Thoracic aorta (tissue), 2 donors: Measurements from ENCODE around the gene PROKR2. TPM values are rescaled to one million over a fixed set of nuclear protein-coding genes. Genes with fewer than 3 reads are reported as not detected.

Source experiments
- ATAC-seq: fragments of 150-250 bp; one replicate; pipeline ENCODE4 v1.8.0; 2017; ENCODE audit warnings: low read depth; ENCODE audit not compliant: insufficient number of reproducible peaks, low FRiP score
- DNase-seq: peaks from one replicate; pipeline ENCODE4 v3.0.0-alpha.2; 2020; ENCODE audit warnings: low spot score
- H3K27ac ChIP-seq, 2 donors: fragments of 200-600 bp; sonication (generic); 1 replicate in 1 of 2; 2 replicates in 1 of 2; pipeline ENCODE4 v1.5.1; 2016; ENCODE audit warnings: mild to moderate bottlenecking in 2 of 2, moderate library complexity in 2 of 2
- H3K27me3 ChIP-seq: fragments of 200-600 bp; sonication (generic); replicated peaks from 2 replicates; pipeline ENCODE4 v1.6.0; 2016; ENCODE audit warnings: mild to moderate bottlenecking; ENCODE audit not compliant: insufficient read depth
- H3K36me3 ChIP-seq: fragments of 200-600 bp; sonication (generic); one replicate; pipeline ENCODE4 v1.5.1; 2016
- H3K4me1 ChIP-seq, 2 donors: fragments of 200-600 bp; sonication (generic); 1 replicate in 1 of 2; 2 replicates in 1 of 2; pipeline versions ENCODE4 v1.5.1 to v1.6.0; 2016; ENCODE audit warnings: low read depth in 2 of 2, mild to moderate bottlenecking in 1 of 2; ENCODE audit not compliant: control insufficient read depth in 1 of 2
- H3K4me3 ChIP-seq: fragments of 200-600 bp; sonication (generic); 2 replicates; pipeline ENCODE4 v1.5.1; 2016; ENCODE audit warnings: mild to moderate bottlenecking
- H3K9me3 ChIP-seq: fragments of 200-600 bp; sonication (generic); 2 replicates; pipeline ENCODE4 v1.5.1; 2016
- total RNA-seq, 2 donors: library from RNA; depleted of rRNA; stranded (reverse); fragments of >200 nt; gene quantifications; one replicate each; pipeline versions ENCODE4 v1.1.0 to v1.2.3, GENCODE V29; 2016
- TF ChIP-seq, protein P1 (sequence below): fragments of 200-600 bp; sonication (generic); IDR thresholded peaks from one replicate; pipeline ENCODE4 v1.5.1; 2019; ENCODE audit warnings: antibody characterized with exemption

The PROKR2 gene
- total RNA-seq, 2 donors from 2014 or later, result not detected

- no peak for ATAC-seq
- no peaks in the 10 kb centered on the region for H3K27me3 ChIP-seq
Observed at GRCh38 chr20:5313916-5314315, 2.8 kb downstream of the PROKR2 start.

DNA sequence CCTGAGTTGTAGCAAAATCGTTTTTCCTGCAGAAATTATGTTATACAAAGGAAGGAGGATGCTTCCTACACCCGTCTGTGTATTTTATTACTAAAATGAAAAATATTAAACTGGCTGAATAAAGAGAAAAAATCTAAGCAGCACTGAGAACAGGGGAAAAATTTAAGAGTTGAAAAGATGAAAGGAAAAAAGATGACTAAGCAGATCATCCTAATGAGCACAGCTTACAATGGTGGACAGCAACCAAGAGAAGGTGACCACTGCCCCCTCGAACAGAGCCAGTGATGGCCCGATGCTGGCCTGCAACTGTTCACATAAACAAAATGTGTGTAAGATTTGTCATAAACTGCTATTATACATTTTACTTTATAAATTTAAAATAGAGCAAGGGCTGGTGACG lies 4.2 kb downstream of the PROKR2 start:
- Histone ChIP-seq H3K27ac (no peak overlapping the region), H3K27me3 (no peaks in the 10 kb centered on the region), H3K36me3 (no peaks in the 10 kb centered on the region), H3K9me3 (peaks cover 3% of the 10 kb centered on the region), H3K4me3 (no peak overlapping the region), H3K4me1 (no peaks in the 10 kb centered on the region)
- DNase-seq (no peak), ATAC-seq (no peak)
- TF ChIP-seq, protein P1, sequence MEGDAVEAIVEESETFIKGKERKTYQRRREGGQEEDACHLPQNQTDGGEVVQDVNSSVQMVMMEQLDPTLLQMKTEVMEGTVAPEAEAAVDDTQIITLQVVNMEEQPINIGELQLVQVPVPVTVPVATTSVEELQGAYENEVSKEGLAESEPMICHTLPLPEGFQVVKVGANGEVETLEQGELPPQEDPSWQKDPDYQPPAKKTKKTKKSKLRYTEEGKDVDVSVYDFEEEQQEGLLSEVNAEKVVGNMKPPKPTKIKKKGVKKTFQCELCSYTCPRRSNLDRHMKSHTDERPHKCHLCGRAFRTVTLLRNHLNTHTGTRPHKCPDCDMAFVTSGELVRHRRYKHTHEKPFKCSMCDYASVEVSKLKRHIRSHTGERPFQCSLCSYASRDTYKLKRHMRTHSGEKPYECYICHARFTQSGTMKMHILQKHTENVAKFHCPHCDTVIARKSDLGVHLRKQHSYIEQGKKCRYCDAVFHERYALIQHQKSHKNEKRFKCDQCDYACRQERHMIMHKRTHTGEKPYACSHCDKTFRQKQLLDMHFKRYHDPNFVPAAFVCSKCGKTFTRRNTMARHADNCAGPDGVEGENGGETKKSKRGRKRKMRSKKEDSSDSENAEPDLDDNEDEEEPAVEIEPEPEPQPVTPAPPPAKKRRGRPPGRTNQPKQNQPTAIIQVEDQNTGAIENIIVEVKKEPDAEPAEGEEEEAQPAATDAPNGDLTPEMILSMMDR, result no peak

More at GRCh38 chr20:5313916-5314315, 2.8 kb downstream of the PROKR2 start:
- TF ChIP-seq, protein P1, result no peak
- Histone ChIP-seq H3K4me3 (no peak overlapping the region), H3K36me3 (no peaks in the 10 kb centered on the region), H3K4me1 (no peaks in the 10 kb centered on the region), H3K9me3 (peaks cover under 1% of the 10 kb centered on the region), H3K27ac (no peak overlapping the region)
- no peak for DNase-seq

GRCh38 chr20:5309971-5310370 lies 6.8 kb downstream of the PROKR2 start:
- Histone ChIP-seq H3K27ac (no peak overlapping the region), H3K4me1 (no peaks in the 10 kb centered on the region), H3K9me3 (peaks cover 3% of the 10 kb centered on the region), H3K4me3 (no peak overlapping the region), H3K36me3 (no peaks in the 10 kb centered on the region), H3K27me3 (no peaks in the 10 kb centered on the region)
- TF ChIP-seq, protein P1, result no peak
- DNase-seq (no peak), ATAC-seq (no peak)

- Histone ChIP-seq H3K36me3 (no peaks in the 10 kb centered on the region), H3K4me1 (no peaks in the 10 kb centered on the region), H3K9me3 (no peaks in the 10 kb centered on the region), H3K27ac (no peak overlapping the region), H3K27me3 (no peaks in the 10 kb centered on the region), H3K4me3 (no peak overlapping the region)
- TF ChIP-seq, protein P1, result no peak
- DNase-seq, result no peak
- ATAC-seq, result no peak
Observed at GRCh38 chr20:5298811-5299210, 17.9 kb downstream of the PROKR2 start.

DNA sequence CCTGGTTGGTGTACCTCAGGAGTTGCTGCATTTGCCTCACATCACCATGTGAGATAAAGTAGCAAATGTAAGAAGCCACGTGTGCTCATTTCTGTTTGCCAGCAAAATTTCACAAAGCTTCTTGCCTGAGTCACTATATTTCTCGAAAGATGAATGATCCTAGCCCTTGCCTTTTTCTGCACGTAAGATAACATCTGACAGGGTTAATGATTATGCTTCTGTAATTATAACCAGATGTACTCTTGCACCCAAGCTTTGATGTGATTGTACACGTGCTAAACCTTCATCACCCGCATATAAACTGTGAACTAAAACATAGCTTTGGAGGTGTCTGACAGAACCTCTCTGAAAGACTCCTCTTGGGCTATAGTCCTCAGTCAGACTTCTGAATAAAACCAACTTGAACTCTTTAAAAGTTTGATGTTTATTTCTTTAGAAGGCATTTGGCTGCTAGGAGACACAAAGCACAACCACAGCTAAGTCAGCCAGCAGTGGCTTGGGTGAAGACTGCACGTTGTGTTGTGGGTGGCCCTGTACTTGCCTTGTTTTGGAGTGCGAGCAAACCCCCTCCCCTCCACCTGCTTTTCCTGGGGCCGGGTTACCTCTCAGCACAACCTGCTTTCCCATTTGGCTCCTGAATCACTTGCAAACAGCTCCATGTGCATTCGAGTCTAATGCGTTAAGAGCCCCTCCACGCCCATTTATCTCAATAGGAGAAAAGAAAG lies 19.3 kb downstream of the PROKR2 start:
- no peak overlapping the region for H3K27ac ChIP-seq
- no peaks in the 10 kb centered on the region for H3K27me3 ChIP-seq
- DNase-seq (no peak), ATAC-seq (no peak)
- H3K9me3 ChIP-seq, result no peaks in the 10 kb centered on the region
- no peaks in the 10 kb centered on the region for H3K36me3 ChIP-seq
- H3K4me3 ChIP-seq, result no peak overlapping the region
- TF ChIP-seq, protein P1, result no peak
- no peaks in the 10 kb centered on the region for H3K4me1 ChIP-seq
